Measurements from ENCODE around the gene SLC44A4. TPM values are rescaled to one million over a fixed set of nuclear protein-coding genes. Genes with fewer than 3 reads are reported as not detected.
"Not testable (repeated sequence)": the region's sequence is repeated elsewhere in the genome, so short reads cannot be mapped to it uniquely, and the experiment has no call there.

Gene SLC44A4
- total RNA-seq, 1 experiment from 2014 or later = 3.8 TPM

GRCh38 chr6:31858707-31859106 is 20.1 kb downstream of the SLC44A4 start:
- H3K36me3 Mint-ChIP-seq (ENCODE audit: insufficient read depth in 1 of 3, low read depth in 3 of 3) = peaks cover 12 to 36% (median 22%) of the 10 kb centered on the region in 3 experiments; a peak in 6 of 7 replicates
- Histone ChIP-seq H4K5ac (ENCODE audit: insufficient read length, low read depth, low read length) (no peak overlapping the region), H3T11ph (ENCODE audit: low read length) (no peak overlapping the region), H3K4ac (ENCODE audit: low read depth, low read length) (no peak overlapping the region), H3K79me2 (ENCODE audit: insufficient read depth, low read length) (no peaks in the 10 kb centered on the region), H3K79me1 (ENCODE audit: insufficient read depth, low read depth, low read length, poor library complexity, severe bottlenecking) (no peaks in the 10 kb centered on the region), H2AK5ac (ENCODE audit: insufficient read length, low read length) (no peak overlapping the region), H4K20me1 (ENCODE audit: control insufficient read depth, insufficient read depth, insufficient read length) (no peaks in the 10 kb centered on the region), H2BK12ac (ENCODE audit: insufficient read length, low read depth, low read length) (no peak overlapping the region), H3K56ac (ENCODE audit: insufficient read length, low read depth, low read length) (no peak overlapping the region), H3K27ac (ENCODE audit: insufficient read length, low read depth, low read length) (no peak overlapping the region), H4K91ac (ENCODE audit: insufficient read length, low read depth, low read length) (no peak overlapping the region), H2AFZ (ENCODE audit: low read length) (no peak overlapping the region), H2BK5ac (ENCODE audit: insufficient read length, low read length) (no peak overlapping the region), H2BK20ac (ENCODE audit: low read depth, low read length, poor library complexity, severe bottlenecking) (no peak overlapping the region), H2BK15ac (ENCODE audit: low read depth, low read length) (no peak overlapping the region), H4K8ac (replicated peaks; ENCODE audit: insufficient read length, low read depth, low read length) (no peak overlapping the region), H3K4me1 (ENCODE audit: insufficient read depth, low read length) (no peaks in the 10 kb centered on the region), H2BK120ac (ENCODE audit: low read depth, low read length, poor library complexity, severe bottlenecking) (no peak overlapping the region), H3K27me3 (ENCODE audit: insufficient read depth, low read length) (no peaks in the 10 kb centered on the region), H3K4me2 (ENCODE audit: insufficient read depth, insufficient read length, low read length) (no peak overlapping the region), H3K18ac (ENCODE audit: insufficient read length, low read depth, low read length) (no peak overlapping the region), H3K9ac (ENCODE audit: extremely low read depth, insufficient read length, low read length) (no peak overlapping the region), H3K9me3 (ENCODE audit: control insufficient read depth, low read depth, low read length) (no peaks in the 10 kb centered on the region), H3K23ac (ENCODE audit: insufficient read length, low read depth, low read length) (no peak overlapping the region), H3K14ac (ENCODE audit: insufficient read depth, low read length) (no peak overlapping the region), H3K23me2 (ENCODE audit: insufficient read length, low read depth, low read length, poor library complexity, severe bottlenecking) (peaks cover 11% of the 10 kb centered on the region)
- no peak overlapping the region for H3K4me3 Mint-ChIP-seq
- DNase-seq = no peak
- H3K27me3 Mint-ChIP-seq (ENCODE audit: low read depth) = peaks cover 2% of the 10 kb centered on the region
- H3K4me1 Mint-ChIP-seq = peaks cover 7 to 8% of the 10 kb centered on the region in 2 experiments
- TF ChIP-seq, protein P1, sequence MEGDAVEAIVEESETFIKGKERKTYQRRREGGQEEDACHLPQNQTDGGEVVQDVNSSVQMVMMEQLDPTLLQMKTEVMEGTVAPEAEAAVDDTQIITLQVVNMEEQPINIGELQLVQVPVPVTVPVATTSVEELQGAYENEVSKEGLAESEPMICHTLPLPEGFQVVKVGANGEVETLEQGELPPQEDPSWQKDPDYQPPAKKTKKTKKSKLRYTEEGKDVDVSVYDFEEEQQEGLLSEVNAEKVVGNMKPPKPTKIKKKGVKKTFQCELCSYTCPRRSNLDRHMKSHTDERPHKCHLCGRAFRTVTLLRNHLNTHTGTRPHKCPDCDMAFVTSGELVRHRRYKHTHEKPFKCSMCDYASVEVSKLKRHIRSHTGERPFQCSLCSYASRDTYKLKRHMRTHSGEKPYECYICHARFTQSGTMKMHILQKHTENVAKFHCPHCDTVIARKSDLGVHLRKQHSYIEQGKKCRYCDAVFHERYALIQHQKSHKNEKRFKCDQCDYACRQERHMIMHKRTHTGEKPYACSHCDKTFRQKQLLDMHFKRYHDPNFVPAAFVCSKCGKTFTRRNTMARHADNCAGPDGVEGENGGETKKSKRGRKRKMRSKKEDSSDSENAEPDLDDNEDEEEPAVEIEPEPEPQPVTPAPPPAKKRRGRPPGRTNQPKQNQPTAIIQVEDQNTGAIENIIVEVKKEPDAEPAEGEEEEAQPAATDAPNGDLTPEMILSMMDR (conservative IDR thresholded peaks at IDR 0.05) = no peak
- H3K9me3 Mint-ChIP-seq = peaks cover 5 to 6% of the 10 kb centered on the region in 2 experiments
- WGBS (ENCODE audit: extremely low coverage, insufficient read length, low lambda C conversion rate) = no CpG with 5 or more reads among the region's 8 CpGs
- H3K27ac Mint-ChIP-seq = no peak overlapping the region; a peak in 1 of 7 replicates

GRCh38 chr6:31857774-31858173 is 21.0 kb downstream of the SLC44A4 start:
- not testable (repeated sequence) for H3K9me3 Mint-ChIP-seq; H3T11ph ChIP-seq (ENCODE audit: low read length); H4K20me1 ChIP-seq (ENCODE audit: control insufficient read depth, insufficient read depth, insufficient read length); H3K27me3 ChIP-seq (ENCODE audit: insufficient read depth, low read length); H3K27me3 Mint-ChIP-seq (ENCODE audit: low read depth); H3K27ac ChIP-seq (ENCODE audit: insufficient read length, low read depth, low read length); H3K4me3 Mint-ChIP-seq; H2AK5ac ChIP-seq (ENCODE audit: insufficient read length, low read length); H3K18ac ChIP-seq (ENCODE audit: insufficient read length, low read depth, low read length); H3K4me1 Mint-ChIP-seq; H2AFZ ChIP-seq (ENCODE audit: low read length); H2BK120ac ChIP-seq (ENCODE audit: low read depth, low read length, poor library complexity, severe bottlenecking); H3K79me2 ChIP-seq (ENCODE audit: insufficient read depth, low read length); H3K9ac ChIP-seq (ENCODE audit: extremely low read depth, insufficient read length, low read length); H3K4ac ChIP-seq (ENCODE audit: low read depth, low read length); H3K56ac ChIP-seq (ENCODE audit: insufficient read length, low read depth, low read length); H3K9me3 ChIP-seq (ENCODE audit: control insufficient read depth, low read depth, low read length); H3K79me1 ChIP-seq (ENCODE audit: insufficient read depth, low read depth, low read length, poor library complexity, severe bottlenecking); H3K27ac Mint-ChIP-seq; H2BK15ac ChIP-seq (ENCODE audit: low read depth, low read length); DNase-seq; H4K8ac ChIP-seq (replicated peaks; ENCODE audit: insufficient read length, low read depth, low read length); H3K23me2 ChIP-seq (ENCODE audit: insufficient read length, low read depth, low read length, poor library complexity, severe bottlenecking); H3K4me2 ChIP-seq (ENCODE audit: insufficient read depth, insufficient read length, low read length); H3K14ac ChIP-seq (ENCODE audit: insufficient read depth, low read length); H3K23ac ChIP-seq (ENCODE audit: insufficient read length, low read depth, low read length); H4K91ac ChIP-seq (ENCODE audit: insufficient read length, low read depth, low read length); H2BK5ac ChIP-seq (ENCODE audit: insufficient read length, low read length); H2BK20ac ChIP-seq (ENCODE audit: low read depth, low read length, poor library complexity, severe bottlenecking); H4K5ac ChIP-seq (ENCODE audit: insufficient read length, low read depth, low read length); H3K4me1 ChIP-seq (ENCODE audit: insufficient read depth, low read length); H2BK12ac ChIP-seq (ENCODE audit: insufficient read length, low read depth, low read length)
- peaks cover 14 to 39% (median 25%) of the 10 kb centered on the region in 3 experiments; a peak in 6 of 7 replicates for H3K36me3 Mint-ChIP-seq (ENCODE audit: insufficient read depth in 1 of 3, low read depth in 3 of 3)
- WGBS (ENCODE audit: extremely low coverage, insufficient read length, low lambda C conversion rate) = no CpG with 5 or more reads among the region's 8 CpGs
